ENCODE measurements around the gene IQGAP3.

DNA sequence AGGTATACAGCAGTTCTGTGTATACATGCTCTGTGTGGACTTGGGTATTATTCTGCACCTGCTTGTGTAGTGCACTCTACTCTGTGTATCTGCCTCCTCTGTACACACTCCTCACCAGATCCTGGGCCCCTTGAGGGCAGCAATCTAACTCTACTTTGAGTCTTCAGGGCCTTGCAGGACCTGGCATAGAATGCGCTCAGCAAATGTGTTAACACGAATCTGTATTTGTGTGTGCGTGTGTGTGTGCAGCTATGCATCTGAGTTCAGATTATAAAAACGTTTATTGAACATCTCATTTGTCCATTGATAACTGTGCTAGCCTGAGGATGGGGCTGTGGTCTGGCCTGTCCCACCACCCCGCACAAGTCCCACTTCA lies 67.9 kb downstream of the IQGAP3 start:
- no peak for TF ChIP-seq MEF2A (IDR thresholded peaks at IDR 0.05; ENCODE audit: borderline replicate concordance, low read depth)
- no peak for TF ChIP-seq POLR2AphosphoS5 (IDR thresholded peaks at IDR 0.05; ENCODE audit: low read depth, low read length)
- TF ChIP-seq, protein P1, sequence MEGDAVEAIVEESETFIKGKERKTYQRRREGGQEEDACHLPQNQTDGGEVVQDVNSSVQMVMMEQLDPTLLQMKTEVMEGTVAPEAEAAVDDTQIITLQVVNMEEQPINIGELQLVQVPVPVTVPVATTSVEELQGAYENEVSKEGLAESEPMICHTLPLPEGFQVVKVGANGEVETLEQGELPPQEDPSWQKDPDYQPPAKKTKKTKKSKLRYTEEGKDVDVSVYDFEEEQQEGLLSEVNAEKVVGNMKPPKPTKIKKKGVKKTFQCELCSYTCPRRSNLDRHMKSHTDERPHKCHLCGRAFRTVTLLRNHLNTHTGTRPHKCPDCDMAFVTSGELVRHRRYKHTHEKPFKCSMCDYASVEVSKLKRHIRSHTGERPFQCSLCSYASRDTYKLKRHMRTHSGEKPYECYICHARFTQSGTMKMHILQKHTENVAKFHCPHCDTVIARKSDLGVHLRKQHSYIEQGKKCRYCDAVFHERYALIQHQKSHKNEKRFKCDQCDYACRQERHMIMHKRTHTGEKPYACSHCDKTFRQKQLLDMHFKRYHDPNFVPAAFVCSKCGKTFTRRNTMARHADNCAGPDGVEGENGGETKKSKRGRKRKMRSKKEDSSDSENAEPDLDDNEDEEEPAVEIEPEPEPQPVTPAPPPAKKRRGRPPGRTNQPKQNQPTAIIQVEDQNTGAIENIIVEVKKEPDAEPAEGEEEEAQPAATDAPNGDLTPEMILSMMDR (IDR thresholded peaks at IDR 0.05): no peak
- TF ChIP-seq GABPA (IDR thresholded peaks at IDR 0.05; ENCODE audit: low read depth): no peak
- TF ChIP-seq JUND (IDR thresholded peaks at IDR 0.05): no peak
